ENCODE data around the gene REC114.

GRCh38 chr15:73394782-73395181 is 48.2 kb upstream of the REC114 start:
- TF ChIP-seq CTCF (IDR thresholded peaks at IDR 0.05 in 2 of 3, conservative IDR thresholded peaks at IDR 0.05 in 1 of 3; ENCODE audit: borderline replicate concordance in 1 of 3, insufficient read depth in 1 of 3, low read depth in 2 of 3, low read length in 2 of 3) (no peak), JUND (IDR thresholded peaks at IDR 0.05) (no peak), POLR2AphosphoS5 (IDR thresholded peaks at IDR 0.05; ENCODE audit: low read depth, low read length) (no peak), EZH2phosphoT487 (IDR thresholded peaks at IDR 0.05; ENCODE audit: borderline replicate concordance) (no peak), YY1 (IDR thresholded peaks at IDR 0.05; ENCODE audit: extremely low read depth, insufficient replicate concordance, low read depth, low read length) (no peak), POLR2A (IDR thresholded peaks at IDR 0.05; ENCODE audit: borderline replicate concordance, extremely low read depth, insufficient read depth, insufficient read length) (no peak), MAX (IDR thresholded peaks at IDR 0.05) (no peak), ELF1 (IDR thresholded peaks at IDR 0.05; ENCODE audit: borderline replicate concordance, low read depth) (no peak), EZH2 (IDR thresholded peaks at IDR 0.05) (no peak), REST (IDR thresholded peaks at IDR 0.05; ENCODE audit: low read depth) (no peak), EGR1 (IDR thresholded peaks at IDR 0.05; ENCODE audit: low read depth) (no peak), TCF7L2 (IDR thresholded peaks at IDR 0.05; ENCODE audit: borderline replicate concordance, extremely low read depth, insufficient read depth, insufficient read length) (no peak), SP1 (IDR thresholded peaks at IDR 0.05; ENCODE audit: low read depth) (no peak)
- TF ChIP-seq, protein P1, sequence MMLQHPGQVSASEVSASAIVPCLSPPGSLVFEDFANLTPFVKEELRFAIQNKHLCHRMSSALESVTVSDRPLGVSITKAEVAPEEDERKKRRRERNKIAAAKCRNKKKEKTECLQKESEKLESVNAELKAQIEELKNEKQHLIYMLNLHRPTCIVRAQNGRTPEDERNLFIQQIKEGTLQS (IDR thresholded peaks at IDR 0.05) = no peak
